Skin epidermis (tissue), 12 donors: ENCODE data around the gene FRYL.
"Not testable (repeated sequence)": the region's sequence is repeated elsewhere in the genome, so short reads cannot be mapped to it uniquely, and the experiment has no call there.

ENCODE experiments used
- H3K27ac ChIP-seq, 21 experiments: fragments of 200-600 bp; sonication (generic) in 11 of 21; one replicate each; pipeline ENCODE4 v1.5.0; 2020; ENCODE audit warnings: mild to moderate bottlenecking in 3 of 21, inconsistent platforms in 2 of 21, moderate library complexity in 2 of 21
- H3K4me3 ChIP-seq, 7 experiments: fragments of 200-600 bp; sonication (generic) in 2 of 7; one replicate each; pipeline ENCODE4 v1.5.0; 2020; ENCODE audit warnings: inconsistent platforms in 2 of 7, mild to moderate bottlenecking in 2 of 7, moderate library complexity in 1 of 7

Gene FRYL

GRCh38 chr4:48753159-48753558, 26.9 kb downstream of the FRYL start:
- Histone ChIP-seq H3K4me3 (no peak overlapping the region), H3K27ac (peak overlapping the region in 1 of 21 experiments; percentile 5)

DNA sequence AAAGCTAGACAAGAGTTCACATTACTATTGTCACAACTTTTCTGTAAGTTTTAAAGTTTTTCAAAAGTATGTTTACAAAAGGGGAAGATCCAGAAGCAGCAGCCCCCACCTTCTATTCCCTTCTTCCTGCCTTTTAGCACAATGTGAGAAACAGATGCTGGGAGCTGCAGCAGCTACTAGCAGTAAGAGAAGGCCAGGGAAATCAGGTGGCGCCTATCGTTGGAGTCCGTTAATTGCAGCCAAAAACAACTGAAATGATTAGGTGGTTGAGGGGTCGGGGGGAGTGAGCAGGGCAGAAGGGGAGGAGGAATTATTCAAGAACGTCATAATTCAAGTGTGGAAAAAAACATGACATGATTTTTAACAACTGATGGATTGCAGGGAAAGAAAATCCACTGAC, 27.4 kb downstream of the FRYL start:
- Histone ChIP-seq H3K27ac (peak overlapping the region in 2 of 21 experiments; percentile 5 to 11), H3K4me3 (no peak overlapping the region)

- peak overlapping the region in 1 of 21 experiments; percentile 11 for H3K27ac ChIP-seq
These were observed 27.8 kb downstream of the FRYL start for GRCh38 chr4:48752246-48752645.

DNA sequence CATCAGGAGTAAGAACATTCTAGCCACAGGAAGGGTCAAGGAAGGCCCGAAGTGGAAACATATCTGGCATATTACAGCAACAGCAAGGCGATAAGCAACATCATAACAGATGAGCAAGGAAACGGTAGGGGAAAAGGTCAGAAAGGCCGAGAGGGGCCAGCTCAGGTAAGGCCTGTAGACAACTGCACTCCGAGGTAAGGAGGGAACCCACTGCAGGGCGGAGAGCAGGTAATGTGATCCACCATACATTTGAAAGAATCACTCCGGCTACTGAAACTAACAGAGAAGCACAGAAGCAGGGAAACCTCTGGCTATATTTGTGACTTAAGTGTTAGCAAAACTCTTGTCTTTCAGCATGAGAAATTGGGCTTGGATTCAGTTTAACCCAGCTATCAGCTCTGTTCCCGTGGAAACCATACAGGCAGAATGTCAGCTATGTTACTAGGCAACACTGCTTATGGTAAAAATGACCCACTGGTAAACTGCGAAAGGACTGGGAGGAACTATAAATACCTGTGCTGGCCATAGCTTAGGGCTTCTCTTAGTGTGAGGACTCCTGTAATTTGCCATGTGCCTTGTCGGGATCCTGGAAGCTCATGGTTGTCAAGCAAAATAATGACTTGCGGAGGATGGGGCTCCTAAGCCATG, 31.0 kb downstream of the FRYL start:
- H3K4me3 ChIP-seq, result no peak overlapping the region
- no peak overlapping the region for H3K27ac ChIP-seq

More at GRCh38 chr4:48752246-48752645, 27.8 kb downstream of the FRYL start:
- no peak overlapping the region for H3K4me3 ChIP-seq

- no peak overlapping the region for H3K4me3 ChIP-seq
- H3K27ac ChIP-seq, result peak overlapping the region in 2 of 21 experiments; percentile 39 to 40
These were observed 33.3 kb downstream of the FRYL start for GRCh38 chr4:48746608-48747362.

DNA sequence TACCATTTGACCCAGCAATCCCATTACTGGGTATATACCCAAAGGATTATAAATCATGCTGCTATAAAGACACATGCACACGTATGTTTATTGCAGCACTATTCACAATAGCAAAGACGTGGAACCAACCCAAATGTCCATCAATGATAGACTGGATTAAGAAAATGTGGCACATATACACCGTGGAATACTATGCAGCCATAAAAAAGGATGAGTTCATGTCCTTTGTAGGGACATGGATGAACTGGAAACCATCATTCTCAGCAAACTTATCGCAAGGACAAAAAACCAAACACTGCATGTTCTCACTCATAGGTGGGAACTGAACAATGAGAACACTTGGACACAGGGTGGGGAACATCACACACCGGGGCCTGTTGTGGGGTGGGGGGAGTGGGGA, 34.9 kb downstream of the FRYL start:
- H3K4me3 ChIP-seq, H3K27ac ChIP-seq: not testable (repeated sequence)

- H3K27ac ChIP-seq, result no peak overlapping the region
These were observed 37.7 kb downstream of the FRYL start for GRCh38 chr4:48742412-48742811.

DNA sequence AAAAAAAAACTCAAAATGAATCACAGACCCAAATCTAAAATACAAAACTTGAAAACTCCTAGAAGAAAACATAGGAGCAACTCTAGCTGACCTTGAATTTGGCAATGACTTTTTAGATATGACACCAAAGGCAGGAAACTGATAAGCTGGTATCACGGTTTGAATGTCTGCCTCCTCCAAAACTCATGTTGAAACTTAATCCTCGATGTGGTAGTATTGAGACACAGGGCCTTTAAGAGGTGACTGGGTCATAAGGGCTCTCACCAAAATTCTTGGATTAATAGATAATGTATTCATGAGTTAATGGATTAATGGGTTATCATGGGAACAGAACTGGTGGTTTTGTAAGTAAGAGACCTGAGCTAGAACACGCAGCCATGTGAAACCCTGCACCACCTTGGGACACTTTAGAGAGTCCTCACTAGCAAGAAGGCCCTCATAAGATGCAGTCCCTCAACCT, 40.5 kb downstream of the FRYL start:
- Histone ChIP-seq H3K4me3 (no peak overlapping the region), H3K27ac (no peak overlapping the region)

More at GRCh38 chr4:48742412-48742811, 37.7 kb downstream of the FRYL start:
- no peak overlapping the region for H3K4me3 ChIP-seq

- Histone ChIP-seq H3K27ac (no peak overlapping the region), H3K4me3 (no peak overlapping the region)
These were observed 41.2 kb downstream of the FRYL start for GRCh38 chr4:48738856-48739255.

- H3K27ac ChIP-seq, result peak overlapping the region in 1 of 21 experiments; percentile 51
- H3K4me3 ChIP-seq, result not testable (repeated sequence)
These were observed 51.1 kb downstream of the FRYL start for GRCh38 chr4:48728906-48729496.

DNA sequence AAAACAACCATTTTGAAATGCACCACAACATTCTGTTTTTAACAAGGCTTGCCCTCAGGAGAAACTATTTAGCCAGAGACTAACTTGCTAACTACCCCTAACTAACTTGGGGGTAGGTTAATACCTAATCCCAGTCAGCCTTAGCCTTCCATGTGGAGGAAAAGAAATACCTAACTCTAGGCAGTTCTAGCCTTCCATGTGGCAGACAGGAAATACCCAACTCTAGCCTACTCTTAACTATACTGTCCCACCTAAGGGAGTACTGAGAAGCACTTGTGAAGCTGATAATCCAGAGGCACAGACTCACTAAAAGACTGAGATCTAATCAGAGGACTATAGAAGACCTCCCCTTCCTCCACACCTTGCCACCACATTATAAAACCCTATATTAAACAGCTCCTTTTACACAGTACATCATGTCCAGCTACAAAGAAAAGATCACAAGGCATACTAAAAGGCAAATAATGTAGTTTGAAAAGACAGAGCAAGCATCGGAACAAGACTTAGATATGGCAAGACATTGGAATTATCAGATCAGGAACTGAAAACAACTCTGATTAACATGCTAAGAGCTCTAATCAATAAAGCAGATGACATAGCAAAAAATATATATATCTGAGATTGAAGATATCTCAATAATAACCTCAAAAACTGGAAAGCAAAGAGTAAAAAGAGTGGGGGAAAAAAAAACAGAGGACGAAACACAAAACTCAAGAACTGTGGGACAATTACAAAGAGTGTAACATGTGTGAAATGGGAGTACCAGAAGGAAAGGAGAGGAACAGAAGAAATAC, 52.2 kb downstream of the FRYL start:
- Histone ChIP-seq H3K27ac (peak overlapping the region in 2 of 21 experiments; percentile 9 to 12), H3K4me3 (no peak overlapping the region)

- H3K27ac ChIP-seq, result peak overlapping the region in 12 of 21 experiments; percentile 1 to 78 (median 54)
- no peak overlapping the region for H3K4me3 ChIP-seq
These were observed 54.7 kb downstream of the FRYL start for GRCh38 chr4:48725414-48725813.

- Histone ChIP-seq H3K4me3 (no peak overlapping the region), H3K27ac (peak overlapping the region in 4 of 21 experiments; percentile 11 to 45 (median 29))
These were observed 57.3 kb downstream of the FRYL start for GRCh38 chr4:48722509-48723446.

DNA sequence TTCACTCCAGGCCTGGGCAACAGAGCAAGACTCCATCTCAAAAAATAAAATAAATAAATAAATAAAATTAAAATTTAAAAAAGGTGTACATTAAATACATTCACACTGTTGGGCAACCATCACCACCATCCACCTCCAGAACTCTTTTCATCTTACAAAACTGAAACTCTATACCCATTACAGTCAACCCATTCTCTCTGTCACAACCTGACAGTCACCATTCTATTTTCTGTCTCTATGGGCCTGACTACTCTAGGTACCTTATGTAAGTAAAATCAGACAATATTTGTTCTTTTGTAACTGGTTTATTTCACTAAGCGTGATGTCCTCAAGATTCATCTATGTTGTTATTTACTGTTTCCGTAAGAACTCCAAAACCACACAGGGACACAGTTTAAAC, 59.6 kb downstream of the FRYL start:
- H3K4me3 ChIP-seq, result no peak overlapping the region
- no peak overlapping the region for H3K27ac ChIP-seq

DNA sequence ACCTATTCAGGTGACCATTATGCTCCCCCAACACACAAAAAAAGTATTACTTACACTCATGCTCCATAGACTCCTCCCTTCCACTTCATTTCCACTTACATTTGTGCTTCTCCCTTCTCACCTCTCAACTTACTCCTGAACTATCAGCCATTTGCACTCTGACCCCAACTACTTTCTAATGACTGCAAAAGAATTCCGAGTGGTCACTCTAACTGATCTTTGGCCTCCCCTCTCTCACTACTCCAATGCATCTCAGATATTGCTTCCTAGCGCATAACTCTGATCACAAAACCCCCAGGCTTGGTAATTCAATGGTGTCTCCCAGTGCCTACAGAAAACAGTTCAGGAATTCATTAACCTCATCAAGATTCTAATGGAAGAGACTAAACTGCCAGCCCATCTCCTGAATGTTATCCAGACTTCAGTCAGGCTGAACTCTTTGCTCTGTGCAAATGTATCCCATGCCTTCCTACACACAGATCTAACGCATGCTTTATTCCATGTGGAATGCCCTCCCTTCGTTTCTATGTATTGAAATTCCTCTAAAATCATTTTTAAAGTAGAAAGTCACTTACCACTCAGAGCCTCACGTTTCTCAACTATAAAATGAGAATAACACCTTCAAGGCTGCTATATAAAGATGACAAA, 61.1 kb downstream of the FRYL start:
- Histone ChIP-seq H3K4me3 (no peak overlapping the region), H3K27ac (no peak overlapping the region)

DNA sequence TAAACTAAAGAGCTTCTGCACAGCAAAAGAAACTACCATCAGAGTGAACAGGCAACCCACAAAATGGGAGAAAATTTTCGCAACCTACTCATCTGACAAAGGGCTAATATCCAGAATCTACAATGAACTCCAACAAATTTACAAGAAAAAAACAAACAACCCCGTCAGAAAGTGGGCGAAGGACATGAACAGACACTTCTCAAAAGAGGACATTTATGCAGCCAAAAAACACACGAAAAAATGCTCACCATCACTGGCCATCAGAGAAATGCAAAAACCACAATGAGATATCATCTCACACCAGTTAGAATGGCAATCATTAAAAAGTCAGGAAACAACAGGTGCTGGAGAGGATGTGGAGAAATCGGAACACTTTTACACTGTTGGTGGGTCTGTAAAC, 63.8 kb downstream of the FRYL start:
- not testable (repeated sequence) for H3K27ac ChIP-seq, H3K4me3 ChIP-seq

- no peak overlapping the region for H3K4me3 ChIP-seq
- H3K27ac ChIP-seq, result no peak overlapping the region
These were observed 69.5 kb downstream of the FRYL start for GRCh38 chr4:48710446-48711209.

GRCh38 chr4:48709901-48710300, 70.2 kb downstream of the FRYL start:
- no peak overlapping the region for H3K27ac ChIP-seq
- H3K4me3 ChIP-seq, result no peak overlapping the region
